KMS-11 (cell line): ENCODE results near the gene GOLGA6L10.
A peak's percentile ranks its signal among the peaks of the same experiment; 100 is the strongest.
"Not testable (repeated sequence)": the region's sequence is repeated elsewhere in the genome, so short reads cannot be mapped to it uniquely, and the experiment has no call there.

ENCODE experiments used
- H2AFZ ChIP-seq: fragments of 200-600 bp; sonication (generic); 2 replicates; pipeline ENCODE4 v1.6.1; 2016; ENCODE audit warnings: antibody characterized with exemption, mixed run types, low read depth
- H3K27ac ChIP-seq: fragments of 200-600 bp; sonication (generic); 2 replicates; pipeline ENCODE4 v1.6.1; 2016; ENCODE audit warnings: mild to moderate bottlenecking, mixed run types
- H3K27me3 ChIP-seq: fragments of 200-600 bp; sonication (generic); 2 replicates; pipeline ENCODE4 v1.6.1; 2017; ENCODE audit warnings: mild to moderate bottlenecking, low read depth, mixed run types, moderate library complexity; ENCODE audit not compliant: insufficient read depth
- H3K36me3 ChIP-seq: fragments of 200-600 bp; sonication (generic); 2 replicates; pipeline ENCODE4 v1.6.1; 2017; ENCODE audit warnings: mild to moderate bottlenecking, mixed run types; ENCODE audit not compliant: insufficient read depth
- H3K4me1 ChIP-seq: fragments of 200-600 bp; sonication (generic); 2 replicates; pipeline ENCODE4 v1.6.1; 2016; ENCODE audit warnings: mild to moderate bottlenecking, low read depth, mixed run types; ENCODE audit not compliant: poor library complexity, severe bottlenecking
- H3K4me2 ChIP-seq: fragments of 200-600 bp; sonication (generic); 2 replicates; pipeline ENCODE4 v1.7.0; 2016; ENCODE audit warnings: mild to moderate bottlenecking, mixed run types
- H3K4me3 ChIP-seq: fragments of 200-600 bp; sonication (generic); IDR thresholded peaks from 2 replicates; pipeline ENCODE4 v1.6.1; 2017; ENCODE audit warnings: low read depth, low read length, mixed read lengths; ENCODE audit not compliant: insufficient read depth
- H3K79me2 ChIP-seq: fragments of 200-600 bp; sonication (generic); 2 replicates; pipeline ENCODE4 v1.6.1; 2016; ENCODE audit warnings: low read depth, mixed run types; ENCODE audit not compliant: insufficient read depth
- H3K9ac ChIP-seq: fragments of 200-600 bp; sonication (generic); 2 replicates; pipeline ENCODE4 v1.6.1; 2016; ENCODE audit warnings: mild to moderate bottlenecking, mixed run types
- H4K20me1 ChIP-seq: fragments of 200-600 bp; sonication (generic); 2 replicates; pipeline ENCODE4 v1.6.1; 2016; ENCODE audit warnings: mild to moderate bottlenecking, mixed run types; ENCODE audit not compliant: insufficient read depth

Gene GOLGA6L10

GRCh38 chr15:82355055-82355454 is 5.8 kb upstream of the GOLGA6L10 start:
- H3K4me1 ChIP-seq, H3K27me3 ChIP-seq, H3K27ac ChIP-seq, H3K9ac ChIP-seq, H3K36me3 ChIP-seq, H3K79me2 ChIP-seq, H3K4me2 ChIP-seq, H4K20me1 ChIP-seq, H3K4me3 ChIP-seq, H2AFZ ChIP-seq: not testable (repeated sequence)

DNA sequence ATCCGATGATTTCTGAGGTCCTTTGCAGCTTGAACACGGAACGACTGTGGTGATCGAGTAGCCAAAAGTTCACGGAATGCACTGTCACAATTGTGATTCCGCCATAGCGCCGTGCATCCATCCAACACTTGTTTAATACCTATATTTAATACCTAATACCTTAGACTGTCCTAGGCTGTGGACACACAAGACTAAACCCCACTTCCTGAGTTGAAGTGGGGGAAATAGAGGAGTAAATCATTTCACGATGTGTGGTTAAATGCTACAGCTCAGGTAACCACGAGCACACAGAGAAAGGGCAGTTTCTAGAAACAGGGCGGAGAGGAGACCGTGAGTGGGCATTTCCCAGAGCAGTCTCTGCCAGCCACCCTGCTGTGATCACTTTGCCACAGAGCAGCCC is 5.3 kb upstream of the GOLGA6L10 start:
- not testable (repeated sequence) for H3K27me3 ChIP-seq, H3K4me1 ChIP-seq, H4K20me1 ChIP-seq, H3K27ac ChIP-seq, H3K36me3 ChIP-seq, H3K79me2 ChIP-seq, H3K4me3 ChIP-seq, H3K9ac ChIP-seq
- H3K4me2 ChIP-seq: peak overlapping the region; percentile 70
- H2AFZ ChIP-seq: peak overlapping the region; percentile 49; the same call in 1 of the 2 replicates

- not testable (repeated sequence) for H3K4me1 ChIP-seq, H4K20me1 ChIP-seq, H3K36me3 ChIP-seq, H3K9ac ChIP-seq, H3K79me2 ChIP-seq, H3K27me3 ChIP-seq, H3K4me2 ChIP-seq, H2AFZ ChIP-seq, H3K27ac ChIP-seq, H3K4me3 ChIP-seq
Observed at GRCh38 chr15:82347645-82348044, 1.6 kb downstream of the GOLGA6L10 start.

DNA sequence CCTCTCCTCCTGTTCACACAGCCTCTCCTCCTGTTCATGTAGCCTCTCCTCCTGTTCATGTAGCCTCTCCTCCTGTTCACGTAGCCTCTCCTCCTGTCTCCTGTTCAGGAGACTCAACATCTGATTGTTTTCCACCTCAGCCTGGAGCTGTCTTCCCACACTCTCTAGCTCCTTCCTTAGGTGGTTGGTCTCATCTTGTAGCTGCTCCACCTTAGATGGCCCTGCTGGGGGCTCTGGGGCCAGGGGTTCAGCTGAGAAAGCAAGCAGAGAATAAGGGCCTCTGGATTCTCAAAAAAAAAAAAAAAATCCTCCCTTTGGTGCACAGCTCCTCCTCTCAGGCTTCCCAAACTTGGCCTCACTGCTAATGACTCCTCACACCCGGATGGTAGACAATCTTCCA is 4.1 kb downstream of the GOLGA6L10 start:
- H3K27ac ChIP-seq, H3K4me2 ChIP-seq, H3K4me1 ChIP-seq, H3K79me2 ChIP-seq, H3K27me3 ChIP-seq, H4K20me1 ChIP-seq, H2AFZ ChIP-seq, H3K4me3 ChIP-seq, H3K36me3 ChIP-seq, H3K9ac ChIP-seq: not testable (repeated sequence)

- not testable (repeated sequence) for H3K27ac ChIP-seq
Observed at GRCh38 chr15:82344421-82344820, 4.9 kb downstream of the GOLGA6L10 start.

DNA sequence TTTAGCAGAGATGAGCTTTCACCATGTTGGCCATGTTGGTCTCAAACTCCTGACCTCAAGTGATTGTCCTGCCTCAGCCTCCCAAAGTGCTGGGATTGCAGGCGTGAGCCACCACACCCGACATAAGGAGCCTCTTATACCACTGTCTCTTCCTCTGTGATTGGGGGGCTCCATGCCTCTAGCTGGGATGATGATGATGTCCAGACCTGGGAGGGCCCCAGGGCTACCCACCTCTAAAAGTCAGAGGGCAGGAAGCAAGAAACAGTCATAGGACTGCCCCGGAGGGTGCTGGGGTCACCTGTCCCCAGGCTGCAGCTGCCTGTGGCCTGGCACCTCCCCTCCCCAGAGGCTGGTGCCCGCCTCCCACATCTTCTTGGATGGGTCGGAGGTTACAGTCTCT is 5.4 kb downstream of the GOLGA6L10 start:
- H3K4me2 ChIP-seq, H2AFZ ChIP-seq, H3K27me3 ChIP-seq, H4K20me1 ChIP-seq, H3K9ac ChIP-seq, H3K79me2 ChIP-seq, H3K36me3 ChIP-seq, H3K27ac ChIP-seq, H3K4me1 ChIP-seq, H3K4me3 ChIP-seq: not testable (repeated sequence)

More at GRCh38 chr15:82344421-82344820, 4.9 kb downstream of the GOLGA6L10 start:
- H3K4me2 ChIP-seq, H2AFZ ChIP-seq, H3K36me3 ChIP-seq, H4K20me1 ChIP-seq, H3K9ac ChIP-seq, H3K79me2 ChIP-seq, H3K27me3 ChIP-seq, H3K4me3 ChIP-seq, H3K4me1 ChIP-seq: not testable (repeated sequence)

- not testable (repeated sequence) for H3K4me2 ChIP-seq
Observed at GRCh38 chr15:82342632-82343374, 6.5 kb downstream of the GOLGA6L10 start.

GRCh38 chr15:82338573-82338972 is 10.7 kb downstream of the GOLGA6L10 start:
- not testable (repeated sequence) for H3K79me2 ChIP-seq, H3K27ac ChIP-seq, H3K4me3 ChIP-seq, H3K36me3 ChIP-seq, H2AFZ ChIP-seq, H3K4me2 ChIP-seq, H3K4me1 ChIP-seq, H3K9ac ChIP-seq, H3K27me3 ChIP-seq, H4K20me1 ChIP-seq

More at GRCh38 chr15:82342632-82343374, 6.5 kb downstream of the GOLGA6L10 start:
- H2AFZ ChIP-seq, H3K79me2 ChIP-seq, H4K20me1 ChIP-seq, H3K4me3 ChIP-seq, H3K9ac ChIP-seq, H3K27me3 ChIP-seq, H3K4me1 ChIP-seq, H3K36me3 ChIP-seq, H3K27ac ChIP-seq: not testable (repeated sequence)

DNA sequence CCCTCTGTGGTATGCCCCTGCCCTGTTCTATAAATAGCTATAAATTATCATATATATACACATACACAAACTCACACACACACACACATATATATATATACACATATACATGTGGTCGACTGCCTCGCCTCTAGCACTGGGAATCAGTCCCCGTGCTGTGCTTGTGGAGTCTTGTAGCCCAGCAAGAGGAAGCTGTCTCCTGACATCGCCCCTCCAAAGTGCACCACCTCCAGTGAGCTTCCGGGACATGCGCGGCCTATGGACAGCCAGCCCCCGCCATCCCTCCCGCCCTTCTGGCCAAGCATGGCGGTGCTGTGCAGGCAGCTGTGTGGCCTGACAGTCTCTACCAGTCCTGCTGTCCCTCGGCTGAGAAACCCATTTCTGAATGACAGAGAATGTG is 11.2 kb downstream of the GOLGA6L10 start:
- not testable (repeated sequence) for H3K9ac ChIP-seq, H3K79me2 ChIP-seq, H3K4me2 ChIP-seq, H3K27me3 ChIP-seq, H2AFZ ChIP-seq, H3K4me1 ChIP-seq, H3K4me3 ChIP-seq, H3K36me3 ChIP-seq, H4K20me1 ChIP-seq, H3K27ac ChIP-seq

GRCh38 chr15:82337051-82337450 is 12.2 kb downstream of the GOLGA6L10 start:
- H3K4me1 ChIP-seq, H3K4me2 ChIP-seq, H3K9ac ChIP-seq, H3K79me2 ChIP-seq, H2AFZ ChIP-seq, H4K20me1 ChIP-seq, H3K27me3 ChIP-seq, H3K27ac ChIP-seq, H3K36me3 ChIP-seq, H3K4me3 ChIP-seq: not testable (repeated sequence)
